NT2/D1 (cell line): ENCODE data around the gene SIRT2.

Source experiments
- DNase-seq: peaks from one replicate; pipeline ENCODE4 v3.0.0-alpha.2; 2011; ENCODE audit warnings: low read depth, low spot score
- H3K27me3 ChIP-seq: 2 replicates; pipeline ENCODE4 v1.6.0; 2011; ENCODE audit warnings: mild to moderate bottlenecking; ENCODE audit not compliant: insufficient read length, insufficient read depth
- H3K36me3 ChIP-seq: 2 replicates; pipeline ENCODE4 v1.6.1; 2011; ENCODE audit warnings: mild to moderate bottlenecking, low read length, mixed read lengths; ENCODE audit not compliant: insufficient read depth, insufficient read length
- H3K4me1 ChIP-seq: 2 replicates; pipeline ENCODE4 v1.5.1; 2011; ENCODE audit not compliant: insufficient read depth, insufficient read length
- H3K4me3 ChIP-seq: 2 replicates; pipeline ENCODE4 v1.5.1; 2011; ENCODE audit warnings: low read depth; ENCODE audit not compliant: insufficient read length
- H3K9ac ChIP-seq: 2 replicates; pipeline ENCODE4 v1.6.0; 2011; ENCODE audit warnings: low read depth; ENCODE audit not compliant: insufficient read length
- H3K9me3 ChIP-seq: 2 replicates; pipeline ENCODE4 v1.5.1; 2011; ENCODE audit warnings: mild to moderate bottlenecking, low read length; ENCODE audit not compliant: insufficient read depth
- SUZ12 ChIP-seq: IDR thresholded peaks from 2 replicates; pipeline ENCODE4 v1.6.1; 2011; ENCODE audit not compliant: insufficient read length, insufficient read depth; ENCODE audit errors: extremely low read depth
- YY1 ChIP-seq: IDR thresholded peaks from 2 replicates; pipeline ENCODE4 v1.6.1; 2011; ENCODE audit not compliant: insufficient read length, insufficient read depth
- ZNF274 ChIP-seq: IDR thresholded peaks from 2 replicates; pipeline ENCODE4 v1.6.1; 2011; ENCODE audit warnings: mild to moderate bottlenecking, low read depth, low read length

SIRT2 gene

DNA sequence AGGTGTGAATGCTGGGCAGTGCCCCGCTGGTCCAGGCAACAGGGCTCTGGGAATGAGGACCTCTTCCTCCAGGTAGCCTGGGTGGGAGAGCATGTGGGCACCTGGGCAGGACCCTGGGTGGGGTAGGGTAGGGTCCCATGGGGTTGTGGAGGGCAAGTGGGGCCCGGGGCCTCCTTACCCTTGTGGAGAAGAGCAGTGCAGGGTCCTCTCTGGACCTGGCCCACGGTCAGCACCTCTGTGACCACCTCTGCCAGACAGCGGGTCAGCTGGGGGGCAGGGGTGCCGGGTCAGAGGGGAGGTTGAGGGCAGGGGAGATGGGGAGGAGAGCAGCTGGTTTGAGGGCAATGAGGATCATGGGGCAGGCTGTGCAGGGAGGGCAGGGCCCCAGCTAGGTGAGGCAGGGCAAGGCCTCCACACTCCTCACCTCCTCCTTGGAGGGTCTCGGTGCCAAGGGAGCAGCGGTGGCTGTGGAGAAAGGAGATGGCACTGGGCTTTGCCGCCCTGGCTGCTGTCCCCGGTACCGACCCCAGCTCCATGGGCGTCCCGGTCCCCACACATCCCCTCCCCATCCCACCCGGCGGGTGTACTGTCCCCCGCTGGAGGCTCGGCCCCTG, 12.1 kb upstream of the SIRT2 start:
- DNase-seq = no peak
- no peak overlapping the region for H3K9ac ChIP-seq
- no peak for TF ChIP-seq ZNF274
- no peak for TF ChIP-seq SUZ12
- TF ChIP-seq YY1 = no peak
- peaks cover 29% of the 10 kb centered on the region for H3K36me3 ChIP-seq
- H3K4me3 ChIP-seq = no peak overlapping the region
- H3K27me3 ChIP-seq = no peaks in the 10 kb centered on the region
- H3K4me1 ChIP-seq = peaks cover 2% of the 10 kb centered on the region
- peaks cover 6% of the 10 kb centered on the region; the same call in 1 of the 2 replicates for H3K9me3 ChIP-seq

DNA sequence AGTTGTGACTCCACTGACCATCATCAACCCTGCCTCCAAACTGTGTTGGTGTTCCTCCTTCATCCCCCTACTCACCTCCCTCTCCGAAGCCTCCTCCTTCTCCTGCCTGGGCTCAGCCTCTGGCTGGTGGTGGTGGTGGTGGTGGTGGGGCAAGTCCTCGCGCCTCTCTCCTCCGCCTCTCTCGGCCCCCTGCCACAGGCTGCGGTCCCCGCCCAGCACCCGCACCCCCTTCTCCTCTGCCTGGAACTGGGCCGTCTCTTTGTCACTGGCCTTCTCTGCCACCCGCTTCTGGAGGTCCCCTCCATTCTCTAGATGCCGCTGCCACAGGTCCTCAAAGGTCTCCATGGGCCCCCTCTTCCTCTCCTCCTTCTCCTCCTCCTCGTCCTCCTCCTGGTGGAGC, 11.1 kb upstream of the SIRT2 start:
- H3K36me3 ChIP-seq = peaks cover 29% of the 10 kb centered on the region
- no peak overlapping the region for H3K4me3 ChIP-seq
- DNase-seq = no peak
- TF ChIP-seq YY1 = no peak
- no peak for TF ChIP-seq ZNF274
- no peak for TF ChIP-seq SUZ12
- H3K9me3 ChIP-seq = peaks cover 6% of the 10 kb centered on the region; the same call in 1 of the 2 replicates
- no peak overlapping the region for H3K9ac ChIP-seq
- H3K4me1 ChIP-seq = peaks cover 2% of the 10 kb centered on the region
- no peaks in the 10 kb centered on the region for H3K27me3 ChIP-seq

DNA sequence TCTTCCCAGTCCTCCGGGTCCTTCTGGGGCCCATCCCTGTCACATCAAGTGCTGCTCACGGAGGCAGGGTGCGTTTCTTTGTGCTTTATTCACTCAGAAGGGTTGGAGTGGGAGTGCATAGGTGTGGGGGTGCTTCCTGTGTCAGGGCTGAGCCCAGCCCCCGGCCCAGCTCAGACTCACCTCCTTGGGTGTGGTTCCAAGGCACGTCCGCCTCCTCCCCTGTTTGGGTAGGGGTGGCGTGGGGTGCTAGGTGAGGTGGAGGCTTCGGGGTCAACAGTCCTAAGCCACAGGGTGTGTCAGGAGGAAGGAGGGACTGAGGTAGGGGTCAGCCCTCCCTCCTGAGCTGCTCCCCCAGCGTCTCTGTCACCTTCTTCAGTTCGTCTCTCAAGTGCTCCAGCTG, 9.5 kb upstream of the SIRT2 start:
- no peak for TF ChIP-seq YY1
- no peak for TF ChIP-seq ZNF274
- Histone ChIP-seq H3K4me1 (peaks cover 3% of the 10 kb centered on the region), H3K36me3 (peaks cover 45% of the 10 kb centered on the region), H3K27me3 (no peaks in the 10 kb centered on the region), H3K9me3 (peaks cover 6% of the 10 kb centered on the region; the same call in 1 of the 2 replicates), H3K9ac (no peak overlapping the region), H3K4me3 (no peak overlapping the region)
- no peak for DNase-seq

DNA sequence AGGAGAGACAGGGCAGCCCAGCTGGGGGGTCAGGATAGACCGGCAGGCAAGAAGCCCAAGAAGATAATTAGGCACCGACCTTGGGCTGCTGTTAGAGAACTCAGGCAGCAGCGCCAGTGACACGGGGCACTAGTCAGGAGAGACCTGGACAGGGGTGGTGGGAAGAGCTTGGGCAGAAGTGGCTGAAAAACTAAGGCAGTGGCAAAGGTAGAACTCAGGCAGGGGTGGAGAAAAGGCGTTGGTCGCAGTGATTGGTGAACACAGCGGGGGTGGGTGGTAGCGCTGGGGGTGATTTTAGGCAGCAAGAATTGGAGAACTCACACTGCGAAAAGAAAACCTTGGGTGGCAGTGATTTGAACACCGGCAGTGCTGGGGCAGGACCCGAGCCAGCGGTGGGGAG, 8.3 kb upstream of the SIRT2 start:
- no peaks in the 10 kb centered on the region for H3K27me3 ChIP-seq
- DNase-seq = no peak
- peaks cover 3% of the 10 kb centered on the region for H3K4me1 ChIP-seq
- TF ChIP-seq YY1 = no peak
- TF ChIP-seq ZNF274 = no peak
- TF ChIP-seq SUZ12 = no peak
- H3K9ac ChIP-seq = no peak overlapping the region
- no peak overlapping the region for H3K4me3 ChIP-seq
- peaks cover 6% of the 10 kb centered on the region; the same call in 1 of the 2 replicates for H3K9me3 ChIP-seq
- H3K36me3 ChIP-seq = peaks cover 45% of the 10 kb centered on the region

DNA sequence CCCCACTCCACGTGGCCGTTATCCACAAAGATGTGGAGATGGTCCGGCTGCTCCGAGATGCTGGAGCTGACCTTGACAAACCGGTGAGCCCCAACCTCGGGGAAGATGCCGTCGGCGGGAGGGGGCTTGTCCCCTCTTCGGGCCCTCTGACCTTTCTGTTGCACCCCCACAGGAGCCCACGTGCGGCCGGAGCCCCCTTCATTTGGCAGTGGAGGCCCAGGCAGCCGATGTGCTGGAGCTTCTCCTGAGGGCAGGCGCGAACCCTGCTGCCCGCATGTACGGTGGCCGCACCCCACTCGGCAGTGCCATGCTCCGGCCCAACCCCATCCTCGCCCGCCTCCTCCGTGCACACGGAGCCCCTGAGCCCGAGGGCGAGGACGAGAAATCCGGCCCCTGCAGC, 7.8 kb upstream of the SIRT2 start:
- peaks cover 45% of the 10 kb centered on the region for H3K36me3 ChIP-seq
- H3K4me3 ChIP-seq = no peak overlapping the region
- no peaks in the 10 kb centered on the region for H3K27me3 ChIP-seq
- H3K9ac ChIP-seq = no peak overlapping the region
- H3K9me3 ChIP-seq = peaks cover 6% of the 10 kb centered on the region; the same call in 1 of the 2 replicates
- no peak for TF ChIP-seq YY1
- no peak for TF ChIP-seq SUZ12
- no peak for TF ChIP-seq ZNF274
- H3K4me1 ChIP-seq = peaks cover 3% of the 10 kb centered on the region
- DNase-seq = no peak

DNA sequence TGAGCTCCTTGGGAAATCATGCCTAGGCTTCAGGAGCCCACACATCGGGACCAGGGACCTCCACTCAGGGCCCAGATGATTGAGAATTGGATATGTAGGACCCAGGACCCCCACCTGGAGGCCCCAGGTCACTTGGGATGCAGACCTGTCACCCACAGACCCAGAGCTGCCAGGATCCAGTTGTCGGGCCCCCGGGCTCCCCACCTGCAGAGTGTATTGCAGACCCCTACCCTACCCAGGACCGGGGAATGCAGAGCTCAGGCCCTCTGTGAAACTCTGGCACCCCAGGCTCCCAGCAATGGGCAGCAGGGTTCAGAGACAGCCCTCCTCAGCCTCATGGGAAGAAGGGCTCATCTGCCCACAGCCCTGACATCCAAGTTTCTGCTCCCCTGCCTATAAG, 6.2 kb upstream of the SIRT2 start:
- H3K36me3 ChIP-seq = peaks cover 45% of the 10 kb centered on the region
- H3K27me3 ChIP-seq = no peaks in the 10 kb centered on the region

DNA sequence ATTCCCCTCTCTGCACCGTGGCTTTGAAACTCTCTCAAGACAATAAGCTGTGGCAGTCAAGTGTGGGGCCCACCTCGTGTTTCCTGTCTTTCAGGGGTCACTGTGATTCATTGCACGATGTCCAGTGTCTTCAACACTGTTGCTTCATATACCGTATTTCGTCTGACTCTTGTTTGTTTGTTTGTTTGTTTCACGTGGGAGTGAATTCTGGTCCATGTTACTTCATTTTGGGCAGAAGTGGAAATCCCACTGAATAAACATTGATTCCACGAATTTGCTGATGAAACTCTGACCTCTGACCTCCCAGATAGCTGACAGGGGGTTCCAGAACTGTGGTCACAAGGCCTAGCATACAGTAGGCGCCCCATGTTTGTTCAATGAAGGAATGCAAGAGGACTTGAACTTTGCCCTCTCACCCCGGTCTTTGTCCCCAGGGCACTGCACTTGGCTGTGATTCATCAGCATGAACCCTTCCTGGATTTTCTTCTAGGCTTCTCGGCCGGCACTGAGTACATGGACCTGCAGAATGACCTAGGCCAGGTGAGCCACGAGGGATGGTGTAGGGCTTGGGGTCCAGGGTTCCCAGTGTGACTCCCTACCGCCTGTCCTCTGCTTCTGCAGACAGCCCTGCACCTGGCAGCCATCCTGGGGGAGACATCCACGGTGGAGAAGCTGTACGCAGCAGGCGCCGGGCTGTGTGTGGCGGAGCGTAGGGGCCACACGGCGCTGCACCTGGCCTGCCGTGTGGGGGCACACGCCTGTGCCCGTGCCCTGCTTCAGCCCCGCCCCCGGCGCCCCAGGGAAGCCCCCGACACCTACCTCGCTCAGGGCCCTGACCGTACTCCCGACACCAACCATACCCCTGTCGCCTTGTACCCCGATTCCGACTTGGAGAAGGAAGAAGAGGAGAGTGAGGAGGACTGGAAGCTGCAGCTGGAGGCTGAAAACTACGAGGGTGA, 5.4 kb upstream of the SIRT2 start:
- Histone ChIP-seq H3K9me3 (peaks cover 6% of the 10 kb centered on the region; the same call in 1 of the 2 replicates), H3K36me3 (peaks cover 45% of the 10 kb centered on the region), H3K27me3 (no peaks in the 10 kb centered on the region), H3K4me1 (peaks cover 2% of the 10 kb centered on the region), H3K4me3 (no peak overlapping the region), H3K9ac (no peak overlapping the region)
- TF ChIP-seq ZNF274 (no peak), SUZ12 (no peak), YY1 (no peak)
- DNase-seq = no peak

More for the DNA sequence above, 6.2 kb upstream of the SIRT2 start:
- TF ChIP-seq ZNF274 (no peak), SUZ12 (no peak), YY1 (no peak)
- Histone ChIP-seq H3K9me3 (peaks cover 6% of the 10 kb centered on the region; the same call in 1 of the 2 replicates), H3K4me3 (no peak overlapping the region), H3K4me1 (peaks cover 2% of the 10 kb centered on the region), H3K9ac (no peak overlapping the region)
- DNase-seq = no peak
